Measurements from ENCODE around the gene CYP1A1. TPM values are rescaled to one million over a fixed set of nuclear protein-coding genes. Genes with fewer than 3 reads are reported as not detected.

Gene CYP1A1
- total RNA-seq, 3 donors from 2014 or later (not counting 1 experiment from before 2014, with no cell fraction given), result 0.33 TPM; not detected in 2

GRCh38 chr15:74710319-74711094 lies 14.8 kb downstream of the CYP1A1 start:
- 64% methylated on average over 3 of the region's 3 CpGs for WGBS (ENCODE audit: insufficient coverage)
- ATAC-seq, result no peak
- TF ChIP-seq CTCF (IDR thresholded peaks at IDR 0.05), result no peak
- H3K4me3 ChIP-seq (ENCODE audit: low read length), result no peak overlapping the region
- peak overlapping the region; percentile 49 for H3K4me3 Mint-ChIP-seq
- H3K4me1 ChIP-seq (ENCODE audit: control insufficient read depth, insufficient read depth, low read length), result peaks cover 15% of the 10 kb centered on the region
- peak overlapping the region; percentile 55 to 66 for H3K27ac Mint-ChIP-seq
- peak overlapping the region; percentile 19 for H3K27ac ChIP-seq (ENCODE audit: low read length)
- no peaks in the 10 kb centered on the region for H3K9me3 Mint-ChIP-seq
- H3K36me3 Mint-ChIP-seq, result no peaks in the 10 kb centered on the region
- DNase-seq, result no peak
- peaks cover 17 to 24% of the 10 kb centered on the region in 2 donors for H3K4me1 Mint-ChIP-seq
- no peaks in the 10 kb centered on the region for H3K27me3 ChIP-seq (ENCODE audit: control insufficient read depth, insufficient read depth, low read length)
- no peaks in the 10 kb centered on the region for H3K36me3 ChIP-seq (ENCODE audit: control insufficient read depth, insufficient read depth, low read length)
- intact Hi-C loops (cut with micrococcal nuclease), result no loop called here
- peaks cover 0 to 5% of the 10 kb centered on the region in 2 donors for H3K27me3 Mint-ChIP-seq (ENCODE audit: low read depth in 2 of 2)
- peaks cover 5% of the 10 kb centered on the region for H3K9me3 ChIP-seq (ENCODE audit: control insufficient read depth, insufficient read depth, low read length)

GRCh38 chr15:74709892-74710291 lies 15.4 kb downstream of the CYP1A1 start:
- TF ChIP-seq CTCF (IDR thresholded peaks at IDR 0.05), result no peak
- Mint-ChIP-seq H3K9me3 (no peaks in the 10 kb centered on the region), H3K36me3 (no peaks in the 10 kb centered on the region), H3K27ac (peak overlapping the region; percentile 55 to 66), H3K4me3 (peak overlapping the region; percentile 49), H3K27me3 (ENCODE audit: low read depth in 2 of 2) (peaks cover 0 to 5% of the 10 kb centered on the region in 2 donors), H3K4me1 (peaks cover 17 to 24% of the 10 kb centered on the region in 2 donors)
- Histone ChIP-seq H3K4me1 (ENCODE audit: control insufficient read depth, insufficient read depth, low read length) (peaks cover 15% of the 10 kb centered on the region), H3K27me3 (ENCODE audit: control insufficient read depth, insufficient read depth, low read length) (no peaks in the 10 kb centered on the region), H3K36me3 (ENCODE audit: control insufficient read depth, insufficient read depth, low read length) (no peaks in the 10 kb centered on the region), H3K27ac (ENCODE audit: low read length) (peak overlapping the region; percentile 19), H3K4me3 (ENCODE audit: low read length) (no peak overlapping the region), H3K9me3 (ENCODE audit: control insufficient read depth, insufficient read depth, low read length) (peaks cover 5% of the 10 kb centered on the region)
- no peak for DNase-seq
- 80% methylated on average over 1 of the region's 3 CpGs for WGBS (ENCODE audit: insufficient coverage)
- no peak for ATAC-seq
- intact Hi-C loops (cut with micrococcal nuclease), result no loop called here

GRCh38 chr15:74709011-74709410 lies 16.3 kb downstream of the CYP1A1 start:
- Mint-ChIP-seq H3K4me1 (peaks cover 17 to 24% of the 10 kb centered on the region in 2 donors), H3K36me3 (no peaks in the 10 kb centered on the region), H3K27me3 (ENCODE audit: low read depth in 2 of 2) (peaks cover 0 to 5% of the 10 kb centered on the region in 2 donors), H3K27ac (no peak overlapping the region), H3K9me3 (no peaks in the 10 kb centered on the region), H3K4me3 (no peak overlapping the region)
- H3K4me3 ChIP-seq (ENCODE audit: low read length), result no peak overlapping the region
- peaks cover 5% of the 10 kb centered on the region for H3K9me3 ChIP-seq (ENCODE audit: control insufficient read depth, insufficient read depth, low read length)
- DNase-seq (no peak), ATAC-seq (no peak)
- intact Hi-C loops (cut with micrococcal nuclease), result no loop called here
- WGBS (ENCODE audit: insufficient coverage), result 100% methylated on average over 1 of the region's 1 CpG
- no peaks in the 10 kb centered on the region for H3K27me3 ChIP-seq (ENCODE audit: control insufficient read depth, insufficient read depth, low read length)
- peaks cover 15% of the 10 kb centered on the region for H3K4me1 ChIP-seq (ENCODE audit: control insufficient read depth, insufficient read depth, low read length)
- no peak for TF ChIP-seq CTCF (IDR thresholded peaks at IDR 0.05)
- H3K36me3 ChIP-seq (ENCODE audit: control insufficient read depth, insufficient read depth, low read length), result no peaks in the 10 kb centered on the region
- H3K27ac ChIP-seq (ENCODE audit: low read length), result no peak overlapping the region

All from natural killer cell (primary cell).